Nephron progenitor cell (in vitro differentiated cells): ENCODE data around the gene USP10.

ENCODE experiments used
- DNase-seq: peaks from one replicate; pipeline ENCODE4 v3.0.0; 2021
- H3K27ac Mint-ChIP-seq: 2 replicates; pipeline ENCODE4 v1.8.0; 2021; ENCODE audit warnings: mild to moderate bottlenecking, moderate library complexity, mixed read lengths
- H3K27me3 Mint-ChIP-seq: 2 replicates; pipeline ENCODE4 v1.8.0; 2021; ENCODE audit warnings: mild to moderate bottlenecking, low read depth, mixed read lengths; ENCODE audit not compliant: poor library complexity
- H3K36me3 Mint-ChIP-seq: 2 replicates; pipeline ENCODE4 v1.8.0; 2021; ENCODE audit warnings: low read depth, mixed read lengths
- H3K4me1 Mint-ChIP-seq: 2 replicates; pipeline ENCODE4 v1.8.0; 2021; ENCODE audit warnings: mixed read lengths
- H3K4me3 Mint-ChIP-seq: 2 replicates; pipeline ENCODE4 v1.8.0; 2021; ENCODE audit warnings: mild to moderate bottlenecking, moderate library complexity, mixed read lengths
- H3K9me3 Mint-ChIP-seq: 2 replicates; pipeline ENCODE4 v1.8.0; 2021; ENCODE audit warnings: mild to moderate bottlenecking, moderate library complexity, mixed read lengths
- CTCF ChIP-seq: fragments of 200-600 bp; sonication (generic); IDR thresholded peaks from 2 replicates; pipeline ENCODE4 v1.5.0; 2021; ENCODE audit warnings: antibody characterized with exemption

Gene USP10

GRCh38 chr16:84821179-84821578 lies 121.4 kb downstream of the USP10 start:
- no peaks in the 10 kb centered on the region for H3K36me3 Mint-ChIP-seq
- H3K9me3 Mint-ChIP-seq = peaks cover 4% of the 10 kb centered on the region
- peaks cover 24% of the 10 kb centered on the region for H3K4me1 Mint-ChIP-seq
- H3K27me3 Mint-ChIP-seq = peaks cover 86% of the 10 kb centered on the region
- DNase-seq = no peak
- H3K27ac Mint-ChIP-seq = no peak overlapping the region
- H3K4me3 Mint-ChIP-seq = no peak overlapping the region
- no peak for TF ChIP-seq CTCF

- H3K36me3 Mint-ChIP-seq = no peaks in the 10 kb centered on the region
- H3K9me3 Mint-ChIP-seq = peaks cover 4% of the 10 kb centered on the region
- TF ChIP-seq CTCF = no peak
- no peak overlapping the region for H3K27ac Mint-ChIP-seq
- H3K27me3 Mint-ChIP-seq = peaks cover 81% of the 10 kb centered on the region
- no peak for DNase-seq
- H3K4me3 Mint-ChIP-seq = no peak overlapping the region
- peaks cover 24% of the 10 kb centered on the region for H3K4me1 Mint-ChIP-seq
Observed at GRCh38 chr16:84821728-84822689, 122.2 kb downstream of the USP10 start.

GRCh38 chr16:84822990-84823389 lies 123.2 kb downstream of the USP10 start:
- Mint-ChIP-seq H3K27ac (no peak overlapping the region), H3K27me3 (peaks cover 74% of the 10 kb centered on the region), H3K4me1 (peaks cover 34% of the 10 kb centered on the region), H3K36me3 (no peaks in the 10 kb centered on the region), H3K4me3 (no peak overlapping the region), H3K9me3 (peaks cover 4% of the 10 kb centered on the region)
- no peak for DNase-seq
- no peak for TF ChIP-seq CTCF

- Mint-ChIP-seq H3K4me3 (no peak overlapping the region), H3K36me3 (no peaks in the 10 kb centered on the region), H3K4me1 (peaks cover 36% of the 10 kb centered on the region), H3K9me3 (peaks cover 4% of the 10 kb centered on the region), H3K27ac (no peak overlapping the region), H3K27me3 (peaks cover 70% of the 10 kb centered on the region)
- TF ChIP-seq CTCF = no peak
- no peak for DNase-seq
Observed at GRCh38 chr16:84823484-84823883, 123.7 kb downstream of the USP10 start.

GRCh38 chr16:84823926-84824325 lies 124.1 kb downstream of the USP10 start:
- no peak for TF ChIP-seq CTCF
- Mint-ChIP-seq H3K4me1 (peaks cover 36% of the 10 kb centered on the region), H3K27ac (no peak overlapping the region), H3K27me3 (peaks cover 68% of the 10 kb centered on the region), H3K4me3 (no peak overlapping the region), H3K36me3 (no peaks in the 10 kb centered on the region), H3K9me3 (peaks cover 4% of the 10 kb centered on the region)
- no peak for DNase-seq
